BLaER1 treated with 17β-estradiol and CSF1 and Interleukin-3, amounts not matched to agents 10 nM and 100 nM (cell line): Measurements from ENCODE around the gene MIR17HG.

Source experiments
- H3K27ac ChIP-seq, 11 experiments: shearing (Covaris generic); formaldehyde crosslinking; 2 replicates each; pipeline ENCODE4 v1.8.1; 2022
- H3K27me3 ChIP-seq, 11 experiments: shearing (Covaris generic); formaldehyde crosslinking; 2 replicates each; pipeline ENCODE4 v1.8.1; 2022
- H3K36me3 ChIP-seq, 11 experiments: shearing (Covaris generic); formaldehyde crosslinking; 2 replicates each; pipeline ENCODE4 v1.8.1; 2022
- H3K4me1 ChIP-seq, 10 experiments: shearing (Covaris generic); formaldehyde crosslinking; 2 replicates each; pipeline ENCODE4 v1.8.1; 2022
- H3K4me2 ChIP-seq, 11 experiments: shearing (Covaris generic); formaldehyde crosslinking; 2 replicates each; pipeline ENCODE4 v1.8.1; 2022
- H3K4me3 ChIP-seq, 10 experiments: shearing (Covaris generic); formaldehyde crosslinking; 2 replicates each; pipeline ENCODE4 v1.8.1; 2022
- H3K9ac ChIP-seq, 11 experiments: shearing (Covaris generic); formaldehyde crosslinking; 2 replicates each; pipeline ENCODE4 v1.8.1; 2022
- H3K9me3 ChIP-seq, 11 experiments: shearing (Covaris generic); formaldehyde crosslinking; replicated peaks in 1 of 11; 2 replicates each; pipeline ENCODE4 v1.8.1; 2022
- H4K20me1 ChIP-seq, 11 experiments: shearing (Covaris generic); formaldehyde crosslinking; 2 replicates each; pipeline ENCODE4 v1.8.1; 2022
- Cebpa-rat ChIP-seq, 11 experiments: shearing (Covaris generic); IDR thresholded peaks; 2 replicates each; pipeline ENCODE4 v1.8.1; 2022

The MIR17HG gene

GRCh38 chr13:91368676-91369440 lies 21.4 kb downstream of the MIR17HG start:
- H3K4me3 ChIP-seq = no peak overlapping the region
- TF ChIP-seq Cebpa-rat (IDR thresholded peaks at IDR 0.05) = no peak
- no peaks in the 10 kb centered on the region for H3K9me3 ChIP-seq
- peaks cover 0 to 36% (median 14%) of the 10 kb centered on the region in 11 experiments; a peak in 6 of 22 replicates for H4K20me1 ChIP-seq
- no peak overlapping the region for H3K9ac ChIP-seq
- peaks cover 0 to 10% (median 0%) of the 10 kb centered on the region in 10 experiments; a peak in 1 of 20 replicates for H3K4me1 ChIP-seq
- no peaks in the 10 kb centered on the region for H3K27me3 ChIP-seq
- H3K27ac ChIP-seq = no peak overlapping the region
- 0 out of 22 replicates have a peak overlapping the region, but pooled peaks of 1 of the 11 experiments have one; percentile 11 for H3K4me2 ChIP-seq
- H3K36me3 ChIP-seq = no peaks in the 10 kb centered on the region

DNA sequence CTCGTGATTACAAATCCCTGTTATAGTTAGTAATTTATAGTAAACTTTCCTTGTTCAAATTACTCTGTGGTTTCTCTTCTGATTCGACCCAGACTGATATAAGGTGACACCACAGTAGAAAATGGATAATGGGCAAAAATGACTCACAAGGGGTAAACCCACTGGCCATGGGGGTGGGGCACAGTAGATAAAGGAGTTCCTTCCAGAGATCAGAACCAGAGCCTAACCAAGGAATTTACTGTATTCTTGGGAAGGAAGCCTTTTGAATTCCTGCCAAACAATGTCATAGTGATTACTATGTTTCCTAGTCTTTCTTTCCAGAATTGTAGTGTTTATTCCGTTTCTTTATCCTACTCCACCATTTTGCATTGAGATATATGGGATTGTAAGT lies 21.9 kb downstream of the MIR17HG start:
- 0 out of 22 replicates have a peak overlapping the region, but pooled peaks of 1 of the 11 experiments have one; percentile 11 for H3K4me2 ChIP-seq
- peaks cover 0 to 36% (median 14%) of the 10 kb centered on the region in 11 experiments; a peak in 6 of 22 replicates for H4K20me1 ChIP-seq
- H3K4me3 ChIP-seq = no peak overlapping the region
- H3K36me3 ChIP-seq = no peaks in the 10 kb centered on the region
- H3K9ac ChIP-seq = no peak overlapping the region
- H3K27ac ChIP-seq = no peak overlapping the region
- TF ChIP-seq Cebpa-rat (IDR thresholded peaks at IDR 0.05) = no peak
- H3K4me1 ChIP-seq = peaks cover 0 to 10% (median 0%) of the 10 kb centered on the region in 10 experiments; a peak in 1 of 20 replicates
- H3K27me3 ChIP-seq = no peaks in the 10 kb centered on the region
- no peaks in the 10 kb centered on the region for H3K9me3 ChIP-seq

DNA sequence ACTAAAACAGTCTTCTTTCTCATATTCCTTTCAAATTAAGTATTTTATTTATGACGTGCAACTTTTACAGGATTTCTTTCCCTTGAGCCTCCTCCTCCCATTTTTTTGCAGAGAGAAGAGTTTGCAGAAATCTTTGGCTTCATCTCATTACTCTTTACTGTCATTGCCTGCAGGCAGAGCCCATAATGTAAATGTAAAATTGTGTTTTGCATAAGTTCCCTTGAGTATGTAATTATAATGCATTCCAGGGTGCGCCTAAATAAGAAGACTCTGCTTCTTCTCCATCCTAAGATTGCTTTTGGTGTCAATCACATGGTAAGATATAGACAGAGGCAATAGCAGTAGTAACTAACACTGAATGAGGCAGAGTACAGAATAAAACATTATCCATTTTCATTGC lies 23.0 kb downstream of the MIR17HG start:
- Histone ChIP-seq H3K27ac (no peak overlapping the region), H4K20me1 (peaks cover 0 to 32% (median 14%) of the 10 kb centered on the region in 11 experiments; a peak in 6 of 22 replicates), H3K4me1 (peaks cover 0 to 10% (median 0%) of the 10 kb centered on the region in 10 experiments; a peak in 1 of 20 replicates), H3K9ac (no peak overlapping the region), H3K4me2 (no peak overlapping the region), H3K9me3 (no peaks in the 10 kb centered on the region), H3K36me3 (no peaks in the 10 kb centered on the region), H3K27me3 (no peaks in the 10 kb centered on the region), H3K4me3 (no peak overlapping the region)
- TF ChIP-seq Cebpa-rat (IDR thresholded peaks at IDR 0.05) = no peak

DNA sequence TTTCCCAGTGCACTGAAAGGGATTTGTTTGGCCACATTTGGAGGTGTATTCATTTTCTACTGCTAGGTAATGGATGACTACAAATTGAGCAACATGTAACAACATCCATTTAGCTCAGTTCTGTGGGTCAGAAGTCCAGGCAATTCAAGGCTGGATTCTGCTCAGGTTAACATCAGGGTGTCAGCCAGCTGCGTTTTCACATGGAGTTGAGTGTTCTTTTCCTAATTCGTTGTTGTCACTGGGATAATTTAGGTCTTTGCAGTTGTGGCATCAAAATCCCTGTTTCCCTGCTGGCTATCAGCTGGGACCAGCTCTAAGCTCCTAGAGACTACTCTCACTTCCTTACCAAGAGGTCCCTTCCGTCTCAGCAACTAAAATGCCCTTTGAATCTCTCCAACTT lies 25.4 kb downstream of the MIR17HG start:
- Histone ChIP-seq H3K27ac (no peak overlapping the region), H3K27me3 (no peaks in the 10 kb centered on the region), H3K4me1 (peaks cover 0 to 10% (median 0%) of the 10 kb centered on the region in 10 experiments; a peak in 1 of 20 replicates), H3K36me3 (no peaks in the 10 kb centered on the region), H3K9ac (no peak overlapping the region), H3K4me3 (no peak overlapping the region), H4K20me1 (peaks cover 0 to 14% (median 0%) of the 10 kb centered on the region in 11 experiments; a peak in 4 of 22 replicates), H3K9me3 (no peaks in the 10 kb centered on the region), H3K4me2 (no peak overlapping the region)
- TF ChIP-seq Cebpa-rat (IDR thresholded peaks at IDR 0.05) = no peak

DNA sequence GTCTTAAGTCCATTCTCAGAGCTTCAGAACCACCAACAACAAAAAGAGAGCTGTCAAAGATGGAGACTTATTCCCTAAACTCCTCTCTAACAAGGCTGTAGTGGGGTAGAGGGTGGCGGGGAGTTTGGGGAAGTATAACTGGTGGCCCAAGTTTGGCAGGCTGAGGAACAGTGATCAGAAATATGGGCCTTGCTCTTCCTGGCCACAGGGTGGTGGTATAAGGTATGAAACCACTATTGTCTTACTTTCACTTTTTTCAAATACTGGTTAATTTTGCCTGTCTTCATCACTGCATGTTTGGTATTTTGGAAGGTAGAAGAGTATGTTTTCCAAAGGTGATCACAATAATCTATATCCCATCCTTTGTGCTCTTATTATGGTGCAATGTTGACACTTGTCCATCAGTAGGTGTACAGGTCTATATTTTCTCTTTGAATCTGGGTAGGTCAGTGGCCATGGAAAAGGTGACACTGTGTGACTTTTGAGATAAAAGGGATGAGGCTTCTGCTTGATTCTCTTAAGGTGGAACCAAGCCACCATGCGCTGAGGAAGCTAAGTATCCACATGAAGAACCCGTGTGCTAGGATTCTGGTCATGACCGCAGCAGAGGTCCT lies 27.7 kb downstream of the MIR17HG start:
- Histone ChIP-seq H3K27ac (no peak overlapping the region), H3K9me3 (no peaks in the 10 kb centered on the region), H3K36me3 (no peaks in the 10 kb centered on the region), H3K4me2 (no peak overlapping the region), H3K4me1 (peaks cover 0 to 8% (median 0%) of the 10 kb centered on the region in 10 experiments; a peak in 1 of 20 replicates), H4K20me1 (peaks cover 0 to 5% (median 0%) of the 10 kb centered on the region in 11 experiments; a peak in 1 of 22 replicates), H3K9ac (no peak overlapping the region), H3K4me3 (no peak overlapping the region), H3K27me3 (no peaks in the 10 kb centered on the region)
- no peak for TF ChIP-seq Cebpa-rat (IDR thresholded peaks at IDR 0.05)

GRCh38 chr13:91381371-91381770 lies 33.9 kb downstream of the MIR17HG start:
- H3K4me1 ChIP-seq = peaks cover 0 to 5% (median 0%) of the 10 kb centered on the region in 10 experiments; a peak in 1 of 20 replicates
- no peaks in the 10 kb centered on the region for H3K9me3 ChIP-seq
- H3K27ac ChIP-seq = no peak overlapping the region
- no peak overlapping the region for H3K4me2 ChIP-seq
- H3K4me3 ChIP-seq = no peak overlapping the region
- no peaks in the 10 kb centered on the region for H4K20me1 ChIP-seq
- no peak overlapping the region for H3K9ac ChIP-seq
- no peaks in the 10 kb centered on the region for H3K27me3 ChIP-seq
- no peaks in the 10 kb centered on the region for H3K36me3 ChIP-seq
- no peak for TF ChIP-seq Cebpa-rat (IDR thresholded peaks at IDR 0.05)

DNA sequence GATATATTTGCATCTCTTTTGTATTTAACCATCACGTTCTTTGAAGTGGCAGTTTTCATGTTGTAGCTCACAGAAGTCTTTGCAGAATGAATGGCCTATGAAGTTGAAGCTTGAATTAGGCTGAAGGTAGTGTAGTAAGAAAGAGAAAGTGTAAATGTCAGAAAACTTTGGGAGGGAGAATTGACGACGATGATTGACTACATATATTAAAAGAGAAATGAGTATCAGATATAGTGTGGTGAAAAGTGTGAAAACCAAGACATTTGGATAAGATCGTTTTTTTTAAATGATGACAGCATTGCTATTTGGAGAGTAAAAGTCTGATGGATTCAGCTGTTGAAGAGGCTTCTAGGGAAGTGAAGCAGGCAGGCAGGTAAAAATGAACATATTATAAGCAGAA lies 36.3 kb downstream of the MIR17HG start:
- H4K20me1 ChIP-seq = no peaks in the 10 kb centered on the region
- H3K27me3 ChIP-seq = no peaks in the 10 kb centered on the region
- H3K4me3 ChIP-seq = no peak overlapping the region
- no peak overlapping the region for H3K9ac ChIP-seq
- H3K27ac ChIP-seq = no peak overlapping the region
- no peak overlapping the region for H3K4me2 ChIP-seq
- H3K4me1 ChIP-seq = peaks cover 0 to 2% (median 0%) of the 10 kb centered on the region in 10 experiments; a peak in 1 of 20 replicates
- TF ChIP-seq Cebpa-rat (IDR thresholded peaks at IDR 0.05) = no peak
- no peaks in the 10 kb centered on the region for H3K36me3 ChIP-seq
- H3K9me3 ChIP-seq = no peaks in the 10 kb centered on the region

DNA sequence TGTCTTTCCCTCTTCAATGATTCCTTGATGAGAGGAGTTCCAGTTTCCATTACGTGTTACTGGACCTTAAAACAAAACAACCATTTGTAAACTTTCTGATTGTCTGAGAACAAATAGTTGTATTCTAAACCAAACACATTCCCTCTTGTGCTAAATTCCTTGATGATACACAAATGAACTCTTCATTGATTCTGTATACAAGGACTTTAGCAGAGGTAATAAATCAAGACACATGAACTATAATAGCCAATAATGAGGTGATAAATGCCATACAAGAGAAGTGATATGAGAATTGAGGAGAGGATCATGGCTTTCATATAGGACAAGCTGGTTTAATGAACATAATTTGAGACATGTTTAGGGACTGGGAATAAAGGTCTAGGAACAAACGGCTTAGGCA lies 37.4 kb downstream of the MIR17HG start:
- Histone ChIP-seq H3K9me3 (no peaks in the 10 kb centered on the region), H4K20me1 (no peaks in the 10 kb centered on the region), H3K27ac (no peak overlapping the region), H3K4me3 (no peak overlapping the region), H3K9ac (no peak overlapping the region), H3K4me2 (no peak overlapping the region), H3K27me3 (no peaks in the 10 kb centered on the region), H3K4me1 (no peaks in the 10 kb centered on the region), H3K36me3 (no peaks in the 10 kb centered on the region)
- TF ChIP-seq Cebpa-rat (IDR thresholded peaks at IDR 0.05) = no peak

- TF ChIP-seq Cebpa-rat (IDR thresholded peaks at IDR 0.05) = no peak
- no peaks in the 10 kb centered on the region for H3K9me3 ChIP-seq
- H3K9ac ChIP-seq = no peak overlapping the region
- H3K27me3 ChIP-seq = no peaks in the 10 kb centered on the region
- H3K4me3 ChIP-seq = no peak overlapping the region
- H4K20me1 ChIP-seq = no peaks in the 10 kb centered on the region
- H3K36me3 ChIP-seq = no peaks in the 10 kb centered on the region
- H3K27ac ChIP-seq = no peak overlapping the region
- H3K4me1 ChIP-seq = no peaks in the 10 kb centered on the region
- no peak overlapping the region for H3K4me2 ChIP-seq
Measured at GRCh38 chr13:91389186-91389585, 41.7 kb downstream of the MIR17HG start.
